ENCODE results near the gene WDR1.

DNA sequence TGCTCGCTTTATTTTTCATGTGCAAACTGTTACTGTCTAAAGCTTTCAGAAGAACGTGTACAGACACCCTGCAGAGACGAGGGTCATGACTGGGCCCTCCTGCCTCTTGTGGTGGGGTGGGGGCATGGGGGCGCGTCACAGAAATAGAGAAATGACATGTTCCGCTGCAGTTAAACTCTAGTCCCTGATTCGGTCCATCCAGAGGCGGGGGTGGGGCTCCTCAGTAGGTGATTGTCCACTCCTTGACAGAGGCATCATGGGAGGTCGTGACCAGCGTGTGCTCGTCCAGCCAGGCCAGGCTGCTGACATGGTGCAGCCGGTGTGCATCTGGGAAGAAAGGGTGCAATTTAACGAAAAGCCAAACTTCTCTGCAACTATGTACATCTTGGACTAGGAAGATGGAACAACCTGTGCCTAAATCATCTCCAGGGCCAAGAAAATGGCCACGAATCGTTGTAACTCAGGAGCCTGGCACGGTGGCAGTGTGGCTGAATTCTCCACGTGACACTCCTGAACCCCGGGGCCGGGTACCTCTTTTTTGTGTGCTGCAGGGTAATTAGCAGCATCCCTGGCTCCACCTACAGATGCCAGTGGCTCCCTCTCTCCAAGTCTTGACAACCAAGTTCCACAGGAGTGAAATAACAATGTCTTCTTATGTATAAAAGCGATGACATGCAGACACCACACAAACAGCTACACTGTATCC is 41.3 kb downstream of the WDR1 start:
- TF ChIP-seq, protein P1, sequence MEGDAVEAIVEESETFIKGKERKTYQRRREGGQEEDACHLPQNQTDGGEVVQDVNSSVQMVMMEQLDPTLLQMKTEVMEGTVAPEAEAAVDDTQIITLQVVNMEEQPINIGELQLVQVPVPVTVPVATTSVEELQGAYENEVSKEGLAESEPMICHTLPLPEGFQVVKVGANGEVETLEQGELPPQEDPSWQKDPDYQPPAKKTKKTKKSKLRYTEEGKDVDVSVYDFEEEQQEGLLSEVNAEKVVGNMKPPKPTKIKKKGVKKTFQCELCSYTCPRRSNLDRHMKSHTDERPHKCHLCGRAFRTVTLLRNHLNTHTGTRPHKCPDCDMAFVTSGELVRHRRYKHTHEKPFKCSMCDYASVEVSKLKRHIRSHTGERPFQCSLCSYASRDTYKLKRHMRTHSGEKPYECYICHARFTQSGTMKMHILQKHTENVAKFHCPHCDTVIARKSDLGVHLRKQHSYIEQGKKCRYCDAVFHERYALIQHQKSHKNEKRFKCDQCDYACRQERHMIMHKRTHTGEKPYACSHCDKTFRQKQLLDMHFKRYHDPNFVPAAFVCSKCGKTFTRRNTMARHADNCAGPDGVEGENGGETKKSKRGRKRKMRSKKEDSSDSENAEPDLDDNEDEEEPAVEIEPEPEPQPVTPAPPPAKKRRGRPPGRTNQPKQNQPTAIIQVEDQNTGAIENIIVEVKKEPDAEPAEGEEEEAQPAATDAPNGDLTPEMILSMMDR (IDR thresholded peaks at IDR 0.05): no peak
- TF ChIP-seq POLR2A (IDR thresholded peaks at IDR 0.05): no peak

Data from testis (tissue), 2 donors.